ENCODE measurements around the gene ZNF778. TPM values are rescaled to one million over a fixed set of nuclear protein-coding genes. Genes with fewer than 3 reads are reported as not detected.

ZNF778 gene
- total RNA-seq (2021; fragmentation: NEBNext Ultra II Directional; extraction: Animal tissue kit (Norgen Biotek cat#: 25700)) (19.8 and 21.9 TPM in 2 replicates), polyA plus RNA-seq (2011; rRNA removed) (8.6 and 9.5 TPM in 2 replicates), polyA minus RNA-seq (2011; rRNA and poly(A)+ RNA removed) (30.1 and 31.7 TPM in 2 replicates)
- 8.3 TPM for polyA plus RNA-seq (2011; cell fraction: cytosol; rRNA removed)
- 11.0 TPM for polyA plus RNA-seq (2011; cell fraction: nucleus; rRNA removed)
- 8.9 to 11.6 TPM (median 10.6 TPM) in 4 replicates for polyA plus RNA-seq (2012, experiment 1 of 2)
- polyA plus RNA-seq (2012, experiment 2 of 2): 0.62 TPM
- polyA plus RNA-seq (2013, experiment 1 of 2): 11.3 TPM
- 10.3 TPM for polyA plus RNA-seq (2013, experiment 2 of 2)
- 26.0 TPM for polyA minus RNA-seq (2011; cell fraction: cytosol; rRNA and poly(A)+ RNA removed)
- 19.5 TPM for polyA minus RNA-seq (2011; cell fraction: nucleus; rRNA and poly(A)+ RNA removed)
- long read RNA-seq, experiment 1, partial matches to known transcripts: 3 of 8 reads
- long read RNA-seq, experiment 1, other reads (novel, unspliced or antisense): 5 of 8 reads
- long read RNA-seq, experiment 2, partial matches to known transcripts: 0 of 4 reads
- long read RNA-seq, experiment 2, other reads (novel, unspliced or antisense): 4 of 4 reads

DNA sequence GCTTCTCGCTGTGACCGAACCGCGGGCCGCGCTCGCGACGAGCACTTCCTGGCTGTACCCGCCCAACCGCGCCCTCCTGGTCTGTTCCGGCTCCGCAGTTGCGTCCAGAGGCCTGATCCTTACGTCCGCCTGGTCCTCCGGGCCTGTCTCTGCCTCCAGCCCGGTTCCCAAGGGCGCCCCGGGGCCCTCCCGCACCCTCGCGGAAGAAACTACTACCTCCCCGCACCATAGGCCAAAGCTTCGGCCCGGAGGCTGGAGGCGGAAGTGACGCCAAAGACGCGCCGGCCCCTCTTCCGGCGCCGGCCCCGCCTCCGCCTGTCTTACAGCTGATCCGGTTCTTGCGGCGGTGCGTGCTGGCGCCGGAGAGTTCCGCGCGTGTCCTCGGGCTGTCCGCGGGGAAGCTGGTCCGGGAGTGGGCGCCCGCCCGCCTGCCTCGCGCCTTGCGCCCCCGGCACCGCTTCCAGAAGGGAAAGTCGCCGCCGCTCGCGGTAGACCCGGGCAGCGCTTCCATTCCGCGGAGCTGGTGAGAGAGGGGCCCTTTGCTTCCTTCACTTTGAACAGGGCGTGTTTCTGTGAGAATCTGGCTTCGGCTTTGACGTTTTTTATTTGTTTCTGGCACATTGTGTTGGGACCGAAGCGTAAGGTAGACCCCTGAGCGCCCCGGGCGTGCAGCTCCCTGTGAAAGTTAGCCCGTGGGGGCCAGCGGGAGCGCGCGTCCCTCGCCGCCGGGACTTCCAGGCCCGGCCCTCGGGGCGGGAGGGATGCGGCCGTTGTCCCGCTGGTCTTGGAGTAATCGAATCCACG lies at the start of gene ZNF778:
Gene ZNF778, plus strand, starts transcription at position 316 of the 804 bp plus-strand sequence. CDS start 3,425 bp downstream, outside the sequence.
- H3K14ac ChIP-seq (ENCODE audit: insufficient read length): no peak within 1 kb of the TSS
- H2BK5ac ChIP-seq (ENCODE audit: low read depth, low read length): peak within 1 kb of the TSS; percentile 87
- H3K18ac ChIP-seq (ENCODE audit: extremely low read depth, low read length): peak within 1 kb of the TSS; percentile 93
- H3K27ac ChIP-seq (ENCODE audit: low read depth, low read length): peak within 1 kb of the TSS; percentile 86
- peak within 1 kb of the TSS; percentile 81; the same call in 1 of the 2 replicates for H2AFZ ChIP-seq (ENCODE audit: low read length)
- H3K27me3 ChIP-seq (replicated peaks in 1 of 4; ENCODE audit: control insufficient read depth in 3 of 4, extremely low read depth in 1 of 4, insufficient read depth in 3 of 4, low read length in 3 of 4): no peaks in the 10 kb centered on the region
- ChIA-PET POLR2A (ENCODE audit: partially characterized antibody) (interaction anchor here (0.7 to 1.6 kb wide), 10 partner anchors 9 to 330 kb away, joined by 3 to 4 read pairs (median 3); partner anchors contain the start of gene SLC22A31), CTCF (ENCODE audit: partially characterized antibody) (interaction anchor here (1.0 to 1.6 kb wide), 6 partner anchors 9 to 400 kb away, joined by 3 to 4 read pairs (median 4); no protein-coding TSS in a partner anchor)
- H2BK15ac ChIP-seq (ENCODE audit: low read length): no peak within 1 kb of the TSS
- peak within 1 kb of the TSS; percentile 96 for H4K5ac ChIP-seq (ENCODE audit: insufficient read length, low read depth, low read length)
- H4K91ac ChIP-seq (replicated peaks; ENCODE audit: insufficient read length, low read length): peak within 1 kb of the TSS; percentile 91
- peak within 1 kb of the TSS; percentile 81 to 93 (median 87) for H3K9ac ChIP-seq (replicated peaks in 1 of 4; ENCODE audit: extremely low read depth in 1 of 4, low read depth in 3 of 4, low read length in 3 of 4)
- no peak within 1 kb of the TSS for H2BK20ac ChIP-seq (ENCODE audit: low read length)
- H3K4me1 ChIP-seq (replicated peaks in 1 of 4; ENCODE audit: control insufficient read depth in 3 of 4, insufficient read depth in 4 of 4, low read length in 3 of 4): peaks cover 0 to 2% (median under 1%) of the 10 kb centered on the region in 4 experiments; a peak in 2 of 7 replicates
- H3K79me1 ChIP-seq (ENCODE audit: low read depth, low read length): peaks cover 2% of the 10 kb centered on the region; the same call in 1 of the 2 replicates
- H3K9me3 ChIP-seq (ENCODE audit: insufficient read depth in 2 of 2, low read depth in 1 of 2, low read length in 1 of 2): no peaks in the 10 kb centered on the region
- peak within 1 kb of the TSS; percentile 25 for H3K56ac ChIP-seq (replicated peaks; ENCODE audit: insufficient read length, low read depth, low read length)
- peaks cover 1 to 10% (median 4%) of the 10 kb centered on the region in 4 experiments; a peak in 4 of 8 replicates for H3K36me3 ChIP-seq (ENCODE audit: control insufficient read depth in 2 of 4, insufficient read depth in 4 of 4, low read length in 3 of 4)
- 1% methylated on average over 82 of the region's 91 CpGs; no CpG with 5 or more reads in 1 of the 2 experiments for WGBS, 2 experiments (ENCODE audit: extremely low coverage in 1 of 2, insufficient coverage in 1 of 2, insufficient read length in 1 of 2, insufficient replicate concordance in 2 of 2, low coverage in 1 of 2, low lambda C conversion rate in 2 of 2, missing lambda C conversion rate in 1 of 2)
- peak in 1 of 2 experiments; percentile 86 for DNase-seq (ENCODE audit: low read depth in 1 of 2, low spot score in 2 of 2)
- H3K4ac ChIP-seq (replicated peaks; ENCODE audit: insufficient read length, low read depth, low read length): no peak within 1 kb of the TSS
- H2BK120ac ChIP-seq (replicated peaks; ENCODE audit: low read depth, low read length): no peak within 1 kb of the TSS
- peaks cover 0 to 5% of the 10 kb centered on the region in 2 experiments for H4K20me1 ChIP-seq (replicated peaks in 1 of 2; ENCODE audit: control insufficient read depth in 1 of 2, insufficient read depth in 2 of 2, low read length in 2 of 2)
- FAIRE-seq: no peak
- peak within 1 kb of the TSS; percentile 72 to 97 (median 93) for H3K4me3 ChIP-seq (ENCODE audit: extremely low read depth in 1 of 4, insufficient read depth in 2 of 4, low read depth in 3 of 4, low read length in 4 of 4)
- H2BK12ac ChIP-seq (ENCODE audit: low read depth, low read length): 0 out of 2 replicates have a peak within 1 kb of the TSS, but pooled peaks have one; percentile 60
- H3K23me2 ChIP-seq (ENCODE audit: low read depth, low read length): peaks cover 4% of the 10 kb centered on the region; the same call in 1 of the 2 replicates
- H3K4me2 ChIP-seq (ENCODE audit: insufficient read depth in 1 of 2, low read depth in 2 of 2, low read length in 2 of 2): peak within 1 kb of the TSS; percentile 58 to 77
- peaks cover 0 to 13% of the 10 kb centered on the region in 2 experiments; a peak in 3 of 4 replicates for H3K79me2 ChIP-seq (ENCODE audit: control insufficient read depth in 1 of 2, insufficient read depth in 2 of 2, low read length in 2 of 2)
- H3K23ac ChIP-seq (ENCODE audit: insufficient read length): no peak within 1 kb of the TSS
- H4K8ac ChIP-seq (ENCODE audit: extremely low read depth, insufficient read depth, low read length): peak within 1 kb of the TSS; percentile 98; the same call in 1 of the 2 replicates
- H2AK5ac ChIP-seq (ENCODE audit: low read depth, low read length): no peak within 1 kb of the TSS
